ENCODE measurements around the gene TMEM132A. TPM values are rescaled to one million over a fixed set of nuclear protein-coding genes. Genes with fewer than 3 reads are reported as not detected.

TMEM132A gene
- total and polyA plus RNA-seq, 10 of the 15 experiments (the other 5 are each of a cell fraction or from before 2014, with no cell fraction given) = 0.16 to 25.0 (median 4.3) TPM

DNA sequence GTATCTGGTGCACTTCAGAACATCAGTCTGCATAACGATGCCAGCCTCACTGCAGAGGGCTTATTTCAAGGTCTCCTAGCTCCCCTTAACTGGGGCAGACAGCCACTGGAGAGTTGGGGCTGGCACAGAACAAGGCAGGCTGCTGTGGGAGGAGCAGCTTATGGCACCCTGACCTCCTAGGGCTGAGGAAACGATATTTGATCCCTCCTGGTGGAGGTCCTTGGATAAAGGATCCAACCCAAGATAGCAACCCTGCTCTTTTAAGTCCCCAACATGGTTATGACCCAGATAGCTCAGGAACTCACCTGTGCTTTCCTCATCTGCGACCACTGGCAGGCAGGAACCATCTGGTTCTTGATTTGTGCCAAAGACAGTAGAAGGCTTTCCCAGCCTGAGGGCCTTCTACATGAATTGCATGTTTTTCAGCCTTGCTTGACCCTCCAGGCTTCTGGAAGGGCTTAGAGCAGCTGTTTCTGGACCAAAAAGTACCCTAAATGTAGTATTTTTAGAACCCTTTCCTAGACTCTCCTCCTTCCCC is 7.5 kb upstream of the TMEM132A start:
- no peak overlapping the region for H3K9ac ChIP-seq (ENCODE audit: control insufficient read depth, insufficient read depth, low read length)
- H3K79me2 ChIP-seq (ENCODE audit: control insufficient read depth, insufficient read depth, low read length) = peaks cover 38% of the 10 kb centered on the region
- DNase-seq (ENCODE audit: low read depth, low spot score) = no peak
- peak overlapping the region; percentile 32 for H3K4me2 ChIP-seq (ENCODE audit: control insufficient read depth, insufficient read depth)
- in situ Hi-C loops (cut with MboI) (no loop called here), intact Hi-C loops (cut with micrococcal nuclease; ENCODE audit: unreplicated experiment) (no loop called here)
- no peaks in the 10 kb centered on the region for H3K9me3 ChIP-seq (replicated peaks; ENCODE audit: control insufficient read depth, insufficient read depth, low read length)
- no TSS peak for BruUV-seq (replicated peaks)
- 63% methylated on average over 3 of the region's 3 CpGs for WGBS (ENCODE audit: insufficient coverage, insufficient replicate concordance, low lambda C conversion rate, missing lambda C conversion rate)
- no peak for ATAC-seq
- TF ChIP-seq HDGF (IDR thresholded peaks at IDR 0.05) (no peak), SMAD1 (IDR thresholded peaks at IDR 0.05; ENCODE audit: low read depth, partially characterized antibody) (no peak), RFX5 (IDR thresholded peaks at IDR 0.05; ENCODE audit: low read depth, low read length) (no peak), GABPA (IDR thresholded peaks at IDR 0.05; ENCODE audit: low read depth) (no peak), CHD2 (IDR thresholded peaks at IDR 0.05; ENCODE audit: borderline replicate concordance, low read depth, low read length) (no peak), TARDBP (IDR thresholded peaks at IDR 0.05; ENCODE audit: borderline replicate concordance) (no peak), IRF4 (IDR thresholded peaks at IDR 0.05; ENCODE audit: low read depth, low read length) (no peak), SIX5 (IDR thresholded peaks at IDR 0.05; ENCODE audit: low read depth, low read length, severe bottlenecking) (no peak), SMARCA5 (IDR thresholded peaks at IDR 0.05) (no peak), JUND (IDR thresholded peaks at IDR 0.05; ENCODE audit: low read depth, low read length) (no peak), WRNIP1 (IDR thresholded peaks at IDR 0.05; ENCODE audit: borderline replicate concordance, low read depth, low read length) (no peak), LARP7 (IDR thresholded peaks at IDR 0.05) (no peak), POLR2AphosphoS2 (IDR thresholded peaks at IDR 0.05; ENCODE audit: low read depth, low read length) (no peak), TCF12 (IDR thresholded peaks at IDR 0.05; ENCODE audit: low read depth, low read length) (no peak)
- TF ChIP-seq, protein P1, sequence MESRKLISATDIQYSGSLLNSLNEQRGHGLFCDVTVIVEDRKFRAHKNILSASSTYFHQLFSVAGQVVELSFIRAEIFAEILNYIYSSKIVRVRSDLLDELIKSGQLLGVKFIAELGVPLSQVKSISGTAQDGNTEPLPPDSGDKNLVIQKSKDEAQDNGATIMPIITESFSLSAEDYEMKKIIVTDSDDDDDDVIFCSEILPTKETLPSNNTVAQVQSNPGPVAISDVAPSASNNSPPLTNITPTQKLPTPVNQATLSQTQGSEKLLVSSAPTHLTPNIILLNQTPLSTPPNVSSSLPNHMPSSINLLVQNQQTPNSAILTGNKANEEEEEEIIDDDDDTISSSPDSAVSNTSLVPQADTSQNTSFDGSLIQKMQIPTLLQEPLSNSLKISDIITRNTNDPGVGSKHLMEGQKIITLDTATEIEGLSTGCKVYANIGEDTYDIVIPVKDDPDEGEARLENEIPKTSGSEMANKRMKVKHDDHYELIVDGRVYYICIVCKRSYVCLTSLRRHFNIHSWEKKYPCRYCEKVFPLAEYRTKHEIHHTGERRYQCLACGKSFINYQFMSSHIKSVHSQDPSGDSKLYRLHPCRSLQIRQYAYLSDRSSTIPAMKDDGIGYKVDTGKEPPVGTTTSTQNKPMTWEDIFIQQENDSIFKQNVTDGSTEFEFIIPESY (IDR thresholded peaks at IDR 0.05) = no peak
- no peak overlapping the region for H3K27ac ChIP-seq (ENCODE audit: control insufficient read depth, insufficient read depth)
- RAD21 ChIA-PET (ENCODE audit: unreplicated experiment) = interaction anchor here (0.8 to 2.2 kb wide), 4 partner anchors 15 to 149 kb away, joined by 3 to 14 read pairs (median 4); no protein-coding TSS in a partner anchor
- SMC1A ChIA-PET (ENCODE audit: uncharacterized antibody, unreplicated experiment) = interaction anchor here (1.2 to 5.9 kb wide), 9 partner anchors 11 to 141 kb away, joined by 3 to 76 read pairs (median 9); partner anchors contain the start of genes CD6 and SLC15A3
- H3K27me3 ChIP-seq (replicated peaks in 1 of 2; ENCODE audit: control insufficient read depth in 2 of 2, insufficient read depth in 2 of 2, low read length in 1 of 2) = no peaks in the 10 kb centered on the region
- POLR2A ChIA-PET = interaction anchor here (1.0 to 2.4 kb wide), 3 partner anchors 10 to 34 kb away, joined by 3 to 6 read pairs (median 5); no protein-coding TSS in a partner anchor
- CTCF ChIA-PET = interaction anchor here (1.2 to 4.4 kb wide), 11 partner anchors 13 to 212 kb away, joined by 4 to 46 read pairs (median 12); no protein-coding TSS in a partner anchor
- no peak overlapping the region for H2AFZ ChIP-seq (ENCODE audit: control insufficient read depth, low read depth, low read length)
- no peaks in the 10 kb centered on the region for H4K20me1 ChIP-seq (ENCODE audit: control insufficient read depth, insufficient read depth)
- no peak overlapping the region; the same call in 1 of the 2 replicates for H3K4me3 ChIP-seq
- H3K36me3 ChIP-seq (ENCODE audit: control insufficient read depth in 2 of 2, insufficient read depth in 2 of 2, low read length in 1 of 2) = peaks cover 13 to 17% of the 10 kb centered on the region in 2 experiments
- peaks cover 41% of the 10 kb centered on the region for H3K4me1 ChIP-seq (ENCODE audit: control insufficient read depth, insufficient read depth, low read length)
- FAIRE-seq = no peak
